HepG2 (cell line): ENCODE data around the gene SEMA3B. TPM values are rescaled to one million over a fixed set of nuclear protein-coding genes. Genes with fewer than 3 reads are reported as not detected.

Experiments used
- CHCHD3 ChIP-seq: sonication (generic); formaldehyde crosslinking; IDR thresholded peaks from 2 replicates; pipeline ENCODE4 v1.8.0; 2022; ENCODE audit warnings: mild to moderate bottlenecking, missing genetic modification reagents, moderate library complexity
- ELK4 ChIP-seq: sonication (generic); formaldehyde crosslinking; IDR thresholded peaks from 2 replicates; pipeline ENCODE4 v1.9.0; 2021; ENCODE audit warnings: missing genetic modification reagents, borderline replicate concordance
- EZH2 ChIP-seq: conservative IDR thresholded peaks from 2 replicates; pipeline ENCODE4 v1.6.1; 2012; ENCODE audit warnings: mild to moderate bottlenecking, low read depth, low read length, moderate library complexity
- FOXM1 ChIP-seq: sonication (generic); formaldehyde crosslinking; IDR thresholded peaks from 2 replicates; pipeline ENCODE4 v1.5.0; 2020; ENCODE audit warnings: missing genetic modification reagents
- HNRNPH1 ChIP-seq: fragments of 200-400 bp; formaldehyde crosslinking; optimal IDR thresholded peaks from 2 replicates; pipeline ENCODE3; 2017; ENCODE audit warnings: mild to moderate bottlenecking, low read depth, low read length
- HOXA3 ChIP-seq: sonication (generic); formaldehyde crosslinking; IDR thresholded peaks from 2 replicates; pipeline ENCODE4 v1.5.0; 2020; ENCODE audit warnings: missing genetic modification reagents
- KDM3A ChIP-seq: IDR thresholded peaks from 2 replicates; pipeline ENCODE4 v1.6.1; 2018; ENCODE audit warnings: low read depth, missing compliant biosample characterization
- MBNL3 ChIP-seq: fragments of 250-450 bp; sonication (Bioruptor Pico); conservative IDR thresholded peaks from 2 replicates; pipeline ENCODE4 v1.8.0; 2022; ENCODE audit warnings: mild to moderate bottlenecking, inconsistent platforms
- MYC ChIP-seq: sonication (generic); formaldehyde crosslinking; IDR thresholded peaks from 2 replicates; pipeline ENCODE4 v1.9.0; 2021; ENCODE audit warnings: missing genetic modification reagents, borderline replicate concordance
- RBFOX2 ChIP-seq: fragments of 200-400 bp; formaldehyde crosslinking; IDR thresholded peaks from 2 replicates; pipeline ENCODE4 v1.6.1; 2017; ENCODE audit warnings: low read depth, mild to moderate bottlenecking, low read length
- RBM22 ChIP-seq: fragments of 200-400 bp; formaldehyde crosslinking; optimal IDR thresholded peaks from 2 replicates; pipeline ENCODE3; 2017; ENCODE audit warnings: mild to moderate bottlenecking, low read length, moderate library complexity
- TCF7L2 ChIP-seq: IDR thresholded peaks from 2 replicates; pipeline ENCODE4 v1.6.1; 2011; ENCODE audit warnings: mild to moderate bottlenecking, low read depth, low read length, moderate library complexity
- U2AF2 ChIP-seq: fragments of 200-400 bp; formaldehyde crosslinking; IDR thresholded peaks from 2 replicates; pipeline ENCODE4 v1.6.1; 2017; ENCODE audit warnings: low read depth, mild to moderate bottlenecking, low read length
- ZBTB25 ChIP-seq: IDR thresholded peaks from 2 replicates; pipeline ENCODE4 v1.6.1; 2018; ENCODE audit warnings: missing genetic modification reagents
- ZBTB26 ChIP-seq: IDR thresholded peaks from 2 replicates; pipeline ENCODE4 v1.6.1; 2016; ENCODE audit warnings: missing compliant biosample characterization, missing genetic modification reagents, borderline replicate concordance
- ZFP41 ChIP-seq: sonication (generic); formaldehyde crosslinking; IDR thresholded peaks from 2 replicates; pipeline ENCODE4 v1.4.0; 2020; ENCODE audit warnings: mild to moderate bottlenecking, missing genetic modification reagents, borderline replicate concordance
- ZKSCAN1 ChIP-seq: fragments of 150-350 bp; IDR thresholded peaks from 2 replicates; pipeline ENCODE4 v1.6.1; 2014; ENCODE audit warnings: low read length
- ZNF24 ChIP-seq: fragments of 450-650 bp; IDR thresholded peaks from 2 replicates; pipeline ENCODE4 v1.6.1; 2017; ENCODE audit warnings: antibody characterized with exemption, mild to moderate bottlenecking
- ZNF263 ChIP-seq: sonication (generic); formaldehyde crosslinking; IDR thresholded peaks from 2 replicates; pipeline ENCODE4 v1.4.0; 2020; ENCODE audit warnings: missing genetic modification reagents
- ZNF430 ChIP-seq: sonication (generic); formaldehyde crosslinking; IDR thresholded peaks from 2 replicates; pipeline ENCODE4 v1.9.0; 2021; ENCODE audit warnings: mild to moderate bottlenecking, missing genetic modification reagents
- ZNF432 ChIP-seq: sonication (generic); formaldehyde crosslinking; IDR thresholded peaks from 2 replicates; pipeline ENCODE4 v1.5.0; 2020; ENCODE audit warnings: missing genetic modification reagents, mild to moderate bottlenecking, borderline replicate concordance
- ZNF44 ChIP-seq: sonication (generic); formaldehyde crosslinking; IDR thresholded peaks from 2 replicates; pipeline ENCODE4 v1.5.1; 2020; ENCODE audit warnings: mild to moderate bottlenecking, missing genetic modification reagents
- ZNF501 ChIP-seq: sonication (generic); formaldehyde crosslinking; IDR thresholded peaks from 2 replicates; pipeline ENCODE4 v1.5.1; 2020; ENCODE audit warnings: mild to moderate bottlenecking, moderate library complexity, missing genetic modification reagents
- ZNF567 ChIP-seq: sonication (generic); formaldehyde crosslinking; IDR thresholded peaks from 2 replicates; pipeline ENCODE4 v1.8.1; 2023; ENCODE audit warnings: mild to moderate bottlenecking, missing genetic modification reagents, borderline replicate concordance
- ZNF800 ChIP-seq: sonication (generic); formaldehyde crosslinking; IDR thresholded peaks from 2 replicates; pipeline ENCODE4 v1.4.0; 2020; ENCODE audit warnings: missing genetic modification reagents
- ZNF839 ChIP-seq: sonication (generic); formaldehyde crosslinking; IDR thresholded peaks from 2 replicates; pipeline ENCODE4 v1.4.0; 2020; ENCODE audit warnings: missing genetic modification reagents, mild to moderate bottlenecking, borderline replicate concordance
- ZSCAN9 ChIP-seq: IDR thresholded peaks from 2 replicates; pipeline ENCODE4 v1.6.1; 2016; ENCODE audit warnings: borderline replicate concordance
- polyA plus RNA-seq, 8 experiments: library from polyadenylated mRNA; depleted of rRNA in 3 of 8; stranded (reverse) in 7 of 8; unstranded in 1 of 8; fragments of >200 nt; fragmentation: Illumina TruSeq in 4 of 8; extraction: Trizol in 4 of 8; gene quantifications; 2 replicates each; pipeline versions ENCODE4 v1.2.1 to v1.2.3, GENCODE V29; 2011 to 2016; ENCODE audit warnings: low read depth in 4 of 8, missing spikeins in 1 of 8, mixed read lengths in 1 of 8; ENCODE audit not compliant: insufficient read depth in 1 of 8
- total RNA-seq, 5 experiments: library from RNA; depleted of rRNA; stranded (reverse); fragments of >200 nt; fragmentation: Illumina TruSeq; extraction: Trizol; gene quantifications; 2 replicates each; pipeline ENCODE4 v1.2.3, GENCODE V29; 2016; ENCODE audit warnings: low read depth in 1 of 5

SEMA3B gene
- total and polyA plus RNA-seq, 2 of the 13 experiments (the other 11 are each of a cell fraction or from before 2014, with no cell fraction given) = 93.2 to 158 TPM

GRCh38 chr3:50319894-50320625 lies 51.1 kb downstream of the SEMA3B start (continued):
- 0 out of 2 replicates have a peak, but pooled peaks have one; percentile 3 for TF ChIP-seq ZNF44 (CRISPR knock-in tag)
- no peak for TF ChIP-seq ZNF800 (CRISPR knock-in tag)
- peak; percentile 41; the same call in 1 of the 2 replicates for TF ChIP-seq ZNF501 (CRISPR knock-in tag)
- no peak for TF ChIP-seq ELK4 (CRISPR knock-in tag)
- no peak for TF ChIP-seq TCF7L2
- no peak for TF ChIP-seq ZKSCAN1
- TF ChIP-seq CHCHD3 (CRISPR knock-in tag) = no peak
- TF ChIP-seq ZNF430 (CRISPR knock-in tag) = no peak
- no peak for TF ChIP-seq KDM3A (CRISPR knock-in tag)
- TF ChIP-seq EZH2 = no peak
- 0 out of 2 replicates have a peak, but pooled peaks have one; percentile 13 for TF ChIP-seq HOXA3 (CRISPR knock-in tag)
- TF ChIP-seq FOXM1 (CRISPR knock-in tag) = no peak
- TF ChIP-seq ZBTB26 (CRISPR knock-in tag) = no peak
- no peak for TF ChIP-seq ZSCAN9 (CRISPR knock-in tag)
- TF ChIP-seq ZFP41 = no peak
- TF ChIP-seq ZBTB25 (CRISPR knock-in tag) = no peak
- TF ChIP-seq ZNF24 = no peak
- TF ChIP-seq ZNF567 = no peak
- TF ChIP-seq ZNF839 (CRISPR knock-in tag) = no peak
- TF ChIP-seq HNRNPH1 = no peak
- TF ChIP-seq ZNF263 = peak; percentile 74
- 0 out of 2 replicates have a peak, but pooled peaks have one; percentile 27 for TF ChIP-seq RBFOX2
- no peak for TF ChIP-seq MBNL3 (CRISPR knock-in tag)
- peak; percentile 19; the same call in 1 of the 2 replicates for TF ChIP-seq MYC
- no peak for TF ChIP-seq ZNF432 (CRISPR knock-in tag)
- TF ChIP-seq RBM22 = peak; percentile 15
- TF ChIP-seq U2AF2 = no peak
